GM19193 (cell line): ENCODE data around the gene AGPAT3.

Experiments used
- POLR2A ChIP-seq: IDR thresholded peaks from 4 replicates; pipeline ENCODE4 v1.6.1; 2011; ENCODE audit not compliant: insufficient read depth, insufficient read length; ENCODE audit errors: extremely low read depth

Gene AGPAT3

GRCh38 chr21:43916691-43917514 lies 51.9 kb downstream of the AGPAT3 start:
- no peak for TF ChIP-seq POLR2A

- no peak for TF ChIP-seq POLR2A
Observed at GRCh38 chr21:43917515-43918384, 52.7 kb downstream of the AGPAT3 start.

- TF ChIP-seq POLR2A: no peak
Observed at GRCh38 chr21:43918385-43918947, 53.4 kb downstream of the AGPAT3 start.

GRCh38 chr21:43919283-43919682 lies 54.3 kb downstream of the AGPAT3 start:
- no peak for TF ChIP-seq POLR2A

- TF ChIP-seq POLR2A: no peak
Observed at GRCh38 chr21:43919871-43920801, 55.1 kb downstream of the AGPAT3 start.

- no peak for TF ChIP-seq POLR2A
Observed at GRCh38 chr21:43921571-43921978, 56.6 kb downstream of the AGPAT3 start.

- no peak for TF ChIP-seq POLR2A
Observed at GRCh38 chr21:43921979-43922945, 57.2 kb downstream of the AGPAT3 start.

GRCh38 chr21:43922949-43923348 lies 57.9 kb downstream of the AGPAT3 start:
- no peak for TF ChIP-seq POLR2A

GRCh38 chr21:43923391-43923790 lies 58.4 kb downstream of the AGPAT3 start:
- TF ChIP-seq POLR2A: no peak

GRCh38 chr21:43924421-43925095 lies 59.5 kb downstream of the AGPAT3 start:
- TF ChIP-seq POLR2A: no peak

GRCh38 chr21:43925096-43925481 lies 60.1 kb downstream of the AGPAT3 start:
- no peak for TF ChIP-seq POLR2A

- TF ChIP-seq POLR2A: no peak
Observed at GRCh38 chr21:43925609-43926008, 60.6 kb downstream of the AGPAT3 start.

- TF ChIP-seq POLR2A: no peak
Observed at GRCh38 chr21:43926196-43926595, 61.2 kb downstream of the AGPAT3 start.

- no peak for TF ChIP-seq POLR2A
Observed at GRCh38 chr21:43927591-43928221, 62.7 kb downstream of the AGPAT3 start.
